ENCODE results near the gene EGFL8. TPM values are rescaled to one million over a fixed set of nuclear protein-coding genes. Genes with fewer than 3 reads are reported as not detected.
A peak's percentile ranks its signal among the peaks of the same experiment; 100 is the strongest.

The EGFL8 gene
- polyA plus RNA-seq, 3 donors, result 24.9 to 42.0 (median 35.8) TPM

- DNase-seq, result no peak
These were observed 2.1 kb downstream of the EGFL8 start for GRCh38 chr6:32166411-32167061.

- no peak for DNase-seq
These were observed 2.9 kb downstream of the EGFL8 start for GRCh38 chr6:32167154-32167760.

- DNase-seq, result no peak
These were observed 3.4 kb downstream of the EGFL8 start for GRCh38 chr6:32167761-32168262.

- no peak for DNase-seq
These were observed 4.0 kb downstream of the EGFL8 start for GRCh38 chr6:32168350-32168749.

- no peak for DNase-seq
These were observed 4.6 kb downstream of the EGFL8 start for GRCh38 chr6:32168807-32169591.

- DNase-seq, result no peak
These were observed 5.9 kb downstream of the EGFL8 start for GRCh38 chr6:32170294-32170693.

DNA sequence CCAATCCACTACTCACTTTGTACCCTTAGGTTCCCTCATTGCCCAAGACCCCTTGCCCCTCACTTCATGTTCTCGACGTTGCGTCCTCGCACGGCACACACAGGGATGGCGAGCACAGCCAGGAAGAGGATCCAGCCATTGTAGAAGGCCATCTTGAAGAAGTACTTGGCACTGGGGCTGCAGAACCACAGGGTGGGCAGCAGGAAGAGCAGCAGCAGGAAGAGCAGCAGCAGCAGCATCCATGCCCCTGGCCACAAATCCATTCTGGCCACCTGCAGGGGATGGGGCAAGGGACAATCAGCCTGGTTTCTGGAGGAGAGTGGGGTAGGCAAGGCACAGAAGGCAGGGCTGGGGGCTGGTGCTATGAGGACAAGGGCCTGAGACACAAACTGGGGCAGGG is 6.8 kb downstream of the EGFL8 start:
- DNase-seq, result no peak

DNA sequence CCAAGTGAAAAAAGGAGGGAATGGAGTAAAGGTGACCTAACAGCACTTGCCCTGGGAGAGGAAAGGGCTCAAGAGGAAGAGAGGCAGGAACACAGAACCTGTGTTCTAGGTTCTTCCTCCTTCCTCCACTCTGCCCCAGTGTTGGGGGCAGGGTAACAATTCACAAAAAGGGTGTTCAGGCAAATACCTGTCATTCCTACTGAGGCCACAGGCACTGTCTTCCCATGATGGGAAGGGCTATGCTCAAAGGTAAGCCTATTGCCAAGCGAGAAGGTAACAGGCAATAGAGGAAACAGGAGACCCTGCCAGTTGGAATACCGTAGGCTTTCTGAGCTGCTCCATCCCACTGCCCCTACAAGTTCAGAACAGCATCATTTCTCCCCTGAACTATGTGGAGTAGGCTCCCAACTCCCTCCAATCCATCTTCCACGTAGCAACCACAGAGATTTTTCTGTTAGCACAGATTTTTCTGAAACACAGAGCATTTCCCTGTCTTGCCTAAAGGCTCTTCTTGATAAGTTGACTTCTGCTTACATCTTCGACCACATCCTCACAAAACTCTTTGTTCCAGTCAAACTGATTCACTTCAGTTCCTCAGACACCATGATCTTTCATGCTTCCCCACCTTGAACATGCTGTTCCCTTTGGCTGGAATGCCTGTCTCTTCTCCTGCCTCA is 8.8 kb downstream of the EGFL8 start:
- no peak for DNase-seq

DNA sequence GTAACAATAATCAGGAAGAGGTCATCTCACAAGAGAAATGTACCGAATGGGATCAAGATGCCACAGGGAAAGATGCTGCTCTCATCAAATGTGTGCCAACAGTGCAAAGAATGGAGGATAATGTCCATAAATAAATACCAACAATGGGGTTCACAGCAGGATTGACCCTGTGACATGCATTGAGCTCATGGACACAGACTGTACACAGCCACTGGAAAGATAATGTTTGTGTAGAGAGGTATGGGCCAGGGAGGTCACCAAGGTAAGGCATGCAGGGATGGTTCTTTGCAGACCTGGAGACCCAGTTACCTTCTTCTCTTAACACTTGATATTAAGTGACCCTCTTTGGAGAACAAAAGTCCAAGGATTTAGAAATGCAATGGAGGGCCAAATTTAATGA is 10.0 kb downstream of the EGFL8 start:
- DNase-seq, result no peak

GRCh38 chr6:32175322-32175710 is 10.9 kb downstream of the EGFL8 start:
- no peak for DNase-seq

DNA sequence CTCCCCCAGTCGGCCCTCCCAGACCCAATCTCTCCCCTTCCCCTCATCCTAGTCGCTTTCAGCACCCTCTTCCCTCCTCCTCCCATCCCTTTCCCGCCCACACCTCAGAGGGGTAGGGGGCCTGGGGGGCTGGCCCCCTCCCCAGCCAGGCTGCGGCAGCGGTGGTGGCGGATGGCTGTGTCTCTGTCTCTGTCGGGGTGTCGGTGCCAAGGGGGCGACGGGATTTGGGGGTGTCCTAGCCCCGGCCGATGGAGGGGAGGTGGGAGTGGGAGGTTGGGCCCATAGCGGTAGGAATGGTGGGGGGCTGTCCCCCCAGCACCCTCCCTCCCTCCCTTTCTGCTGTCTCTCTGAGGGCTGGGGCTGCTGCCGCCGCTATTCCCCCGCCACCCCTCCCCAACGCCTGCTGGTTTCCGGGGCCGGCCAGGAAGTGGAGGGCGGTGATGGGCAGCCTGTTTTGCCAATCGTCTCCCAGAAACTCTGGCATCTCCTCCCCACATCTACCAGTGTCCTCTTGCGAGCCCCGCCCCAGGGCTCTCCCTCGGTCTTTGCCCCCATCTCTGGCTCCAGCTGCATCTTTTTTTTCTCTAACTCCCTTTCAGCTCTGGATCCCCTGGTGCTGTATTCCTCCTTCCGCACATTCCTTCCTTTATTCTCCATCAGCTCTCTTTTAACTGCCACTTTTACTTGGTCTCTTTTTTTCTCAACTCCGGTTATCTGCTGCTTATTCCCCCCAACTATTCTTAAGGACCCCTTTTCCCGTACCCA is 11.5 kb downstream of the EGFL8 start, which contains the start of gene AGPAT1:
Gene AGPAT1, minus strand, starts transcription at position 374 of the 765 bp plus-strand sequence. CDS start 4,588 bp downstream, outside the sequence.
- peak; percentile 97 for DNase-seq

GRCh38 chr6:32176476-32177182 is 12.2 kb downstream of the EGFL8 start:
- no peak for DNase-seq

DNA sequence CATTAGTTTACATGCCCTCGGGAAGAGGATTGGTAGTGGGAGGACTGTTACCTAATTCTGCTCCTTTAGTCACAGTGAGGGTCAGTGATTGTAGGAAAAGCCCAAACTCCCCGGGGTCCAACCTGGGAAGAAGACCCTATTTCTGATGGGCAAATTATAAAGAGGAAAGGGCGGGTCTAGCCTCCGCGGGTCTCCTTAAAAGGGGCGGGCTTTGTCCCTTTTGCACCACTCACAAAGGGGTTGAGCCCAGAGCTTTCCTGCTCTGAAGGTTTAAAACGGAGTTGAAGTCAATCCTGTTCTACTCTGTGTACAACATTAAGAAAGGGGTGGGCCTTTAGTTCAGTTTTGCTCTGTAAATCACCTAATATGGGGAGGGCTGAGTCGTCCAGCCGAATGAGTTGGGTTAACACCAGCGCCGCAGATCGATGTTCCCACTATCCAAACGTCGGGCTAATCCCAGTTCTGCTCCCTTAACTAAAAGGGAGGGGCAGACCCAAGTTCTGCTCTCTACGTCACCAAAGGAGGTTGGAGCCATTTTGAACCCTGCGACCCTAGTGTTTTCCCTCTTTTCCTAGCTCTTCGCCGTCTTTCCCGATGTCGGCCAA is 12.9 kb downstream of the EGFL8 start:
- no peak for DNase-seq

GRCh38 chr6:32177788-32178546 is 13.6 kb downstream of the EGFL8 start, which contains the start of gene RNF5:
Gene RNF5, plus strand, starts transcription at chr6:32178405. Its CDS starts 107 bp downstream, at chr6:32178512.
- DNase-seq, result peak; percentile 100

- no peak for DNase-seq
These were observed 14.4 kb downstream of the EGFL8 start for GRCh38 chr6:32178547-32179440.

DNA sequence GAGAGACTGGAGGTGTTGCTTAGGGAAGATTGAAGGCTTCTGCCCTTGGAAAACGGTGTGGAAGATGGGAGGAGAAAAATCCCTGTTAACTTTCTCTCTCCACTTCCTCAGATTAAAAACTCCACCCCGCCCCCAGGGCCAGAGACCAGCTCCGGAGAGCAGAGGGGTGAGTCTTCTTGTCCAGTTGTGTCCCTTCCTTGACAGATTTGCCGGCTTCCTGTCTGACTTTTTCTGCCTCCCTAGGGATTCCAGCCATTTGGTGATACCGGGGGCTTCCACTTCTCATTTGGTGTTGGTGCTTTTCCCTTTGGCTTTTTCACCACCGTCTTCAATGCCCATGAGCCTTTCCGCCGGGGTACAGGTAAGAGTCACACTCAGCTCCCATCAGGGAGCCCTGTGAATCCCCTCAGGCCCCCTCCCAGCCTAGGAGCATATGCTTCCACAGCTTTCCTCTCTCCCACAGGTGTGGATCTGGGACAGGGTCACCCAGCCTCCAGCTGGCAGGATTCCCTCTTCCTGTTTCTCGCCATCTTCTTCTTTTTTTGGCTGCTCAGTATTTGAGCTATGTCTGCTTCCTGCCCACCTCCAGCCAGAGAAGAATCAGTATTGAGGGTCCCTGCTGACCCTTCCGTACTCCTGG is 15.5 kb downstream of the EGFL8 start:
- no peak for DNase-seq

DNA sequence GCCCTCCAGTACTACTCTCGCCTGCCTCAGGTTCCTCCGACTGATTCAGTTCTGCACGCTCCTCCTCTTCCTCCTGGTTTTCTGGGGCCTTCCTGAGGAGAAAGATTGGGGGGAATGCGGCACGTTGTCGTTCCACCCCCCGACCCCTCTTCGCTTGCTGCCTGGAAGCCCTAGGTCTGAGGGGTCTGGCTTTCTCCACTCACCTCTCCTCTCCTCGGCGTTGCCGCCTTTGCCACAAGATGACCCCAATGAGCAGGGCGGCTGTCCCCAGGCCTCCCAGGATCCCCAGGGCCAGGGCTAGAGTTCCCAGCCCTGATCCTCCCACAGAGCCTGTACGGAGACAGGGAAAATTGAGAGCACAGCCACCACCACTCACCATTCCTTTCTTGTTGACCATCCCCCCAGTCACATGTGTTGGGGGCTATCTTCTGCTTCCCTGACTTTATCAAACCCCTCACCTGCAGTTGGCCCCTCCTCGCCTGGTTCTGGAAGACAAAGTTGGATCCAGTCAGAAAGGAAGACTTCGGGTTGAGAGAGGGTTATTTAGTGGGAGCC is 16.8 kb downstream of the EGFL8 start:
- DNase-seq, result no peak

Measured in renal pelvis (tissue), 4 donors.